ENCODE data around the gene PTK6. TPM values are rescaled to one million over a fixed set of nuclear protein-coding genes. Genes with fewer than 3 reads are reported as not detected.

Gene PTK6
- total RNA-seq, 1 donor from 2014 or later = under 0.01 TPM

DNA sequence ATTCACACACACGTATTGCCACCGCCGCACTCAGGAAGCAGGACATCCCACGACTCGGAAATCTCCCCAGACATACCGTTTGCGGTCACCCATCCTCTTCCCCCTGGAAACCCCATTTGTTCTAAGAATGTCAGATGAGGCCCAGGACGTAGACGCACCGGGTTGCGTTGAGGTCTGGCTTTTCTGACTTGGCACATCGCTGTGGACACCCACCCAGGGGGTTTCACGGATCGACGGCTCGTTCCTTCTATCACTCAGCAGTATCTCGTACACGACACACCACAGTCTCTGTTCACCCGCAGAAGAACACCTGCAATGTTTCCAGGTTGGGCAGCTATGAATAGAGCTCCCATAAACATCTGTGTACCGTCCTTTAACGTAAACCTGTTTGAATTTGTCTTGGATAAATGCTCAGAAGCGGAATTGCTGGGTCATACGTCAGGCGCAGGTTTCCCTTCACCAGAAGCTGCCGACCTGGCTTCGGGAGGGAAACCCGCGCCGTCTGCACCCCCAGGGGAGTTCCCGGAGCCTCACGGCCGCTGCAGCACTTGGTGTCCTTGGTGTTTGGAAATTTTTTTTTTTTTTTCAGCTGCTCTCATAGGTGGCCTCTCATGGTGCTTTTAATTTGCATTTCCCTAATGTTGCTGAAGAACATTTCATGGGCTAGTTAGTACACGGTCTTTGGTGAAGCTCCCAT is 29.0 kb downstream of the PTK6 start:
- no peak for DNase-seq (ENCODE audit: low read depth in 2 of 2)

DNA sequence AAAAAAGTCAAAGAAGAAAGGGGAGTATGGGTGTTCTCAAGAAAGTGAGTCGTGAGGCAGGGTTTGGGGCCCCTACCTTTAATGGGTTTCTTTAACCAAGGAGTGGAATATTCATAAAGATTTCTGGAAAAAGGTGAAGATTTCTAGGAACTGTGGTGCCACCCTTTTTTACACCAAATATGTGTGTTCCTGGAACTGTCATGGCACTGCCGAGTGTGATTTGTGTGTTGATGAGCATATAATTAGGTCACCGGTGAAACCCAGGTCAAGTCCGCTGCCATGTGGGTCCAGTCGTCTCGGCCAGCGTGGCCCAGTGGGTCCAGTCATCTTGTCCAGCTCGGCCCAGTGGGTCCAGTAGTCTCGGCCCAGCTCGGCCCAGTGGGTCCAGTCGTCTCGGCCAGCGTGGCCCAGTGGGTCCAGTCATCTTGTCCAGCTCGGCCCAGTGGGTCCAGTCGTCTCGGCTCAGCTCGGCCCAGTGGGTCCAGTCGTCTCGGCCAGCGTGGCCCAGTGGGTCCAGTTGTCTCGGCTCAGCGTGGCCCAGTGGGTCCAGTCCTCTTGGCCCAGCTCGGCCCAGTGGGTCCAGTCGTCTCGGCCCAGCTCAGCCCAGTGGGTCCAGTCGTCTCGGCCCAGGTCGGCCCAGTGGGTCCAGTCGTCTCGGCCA is 30.0 kb downstream of the PTK6 start:
- DNase-seq (ENCODE audit: low read depth in 2 of 2) = no peak

DNA sequence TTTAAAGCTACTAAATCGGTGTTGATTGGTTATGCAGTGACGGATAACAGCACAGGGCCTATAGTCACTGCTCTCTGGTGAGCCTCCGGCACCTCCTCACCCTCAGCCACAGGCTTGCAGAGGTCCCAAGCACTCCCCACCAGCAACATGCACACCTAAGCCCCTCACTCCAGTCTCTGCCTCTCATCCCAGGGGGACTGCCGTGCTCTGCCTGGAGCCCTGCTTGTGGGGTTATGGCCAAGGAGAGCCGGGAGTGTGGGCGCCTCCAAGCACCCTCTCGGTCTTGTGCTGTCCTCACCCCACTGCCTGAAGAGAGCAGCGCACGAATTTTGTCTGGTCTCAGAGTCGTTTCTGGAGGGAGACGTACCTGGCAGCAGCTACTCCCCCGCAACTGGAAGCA is 31.5 kb downstream of the PTK6 start:
- no peak for DNase-seq (ENCODE audit: low read depth in 2 of 2)

DNA sequence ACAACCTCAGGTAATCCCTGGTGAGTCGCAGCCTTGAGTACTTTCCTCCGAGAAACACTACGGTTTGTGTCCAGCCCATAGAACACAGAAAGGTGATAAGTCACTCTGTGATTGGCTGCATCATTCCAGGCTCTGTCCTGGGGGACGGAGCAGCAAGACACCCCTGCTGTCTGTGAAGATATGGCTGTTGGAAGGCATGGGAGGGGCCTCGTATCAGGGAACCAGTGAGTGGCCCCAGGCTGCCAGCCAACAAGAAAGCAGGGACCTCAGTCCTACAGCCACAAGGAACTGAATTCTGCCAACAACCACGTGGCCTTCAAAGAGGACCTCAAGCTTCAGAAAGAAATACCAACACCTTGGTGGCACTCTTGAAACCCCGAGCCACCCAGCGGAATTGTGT is 31.9 kb downstream of the PTK6 start:
- no peak for DNase-seq (ENCODE audit: low read depth in 2 of 2)

DNA sequence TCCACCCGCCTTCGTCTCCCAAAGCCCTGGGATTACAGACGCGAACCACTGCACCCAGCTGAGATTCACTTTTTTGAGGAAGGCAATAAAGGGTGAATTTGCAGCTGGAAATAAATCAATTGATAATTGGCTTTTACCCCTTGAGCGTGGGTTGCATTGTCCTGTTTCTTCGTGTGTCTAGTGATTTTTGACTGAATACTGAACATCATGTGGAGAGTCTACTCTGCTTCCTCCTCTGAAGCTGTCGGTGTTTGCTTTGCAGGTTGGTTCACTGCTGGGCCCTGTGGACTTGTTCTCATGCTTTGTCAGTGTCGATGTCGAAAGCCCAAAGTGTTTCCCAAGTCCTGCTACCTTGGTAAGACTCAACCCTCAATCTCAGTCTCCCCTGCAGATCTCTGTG is 32.5 kb downstream of the PTK6 start:
- DNase-seq (ENCODE audit: low read depth in 2 of 2) = no peak

DNA sequence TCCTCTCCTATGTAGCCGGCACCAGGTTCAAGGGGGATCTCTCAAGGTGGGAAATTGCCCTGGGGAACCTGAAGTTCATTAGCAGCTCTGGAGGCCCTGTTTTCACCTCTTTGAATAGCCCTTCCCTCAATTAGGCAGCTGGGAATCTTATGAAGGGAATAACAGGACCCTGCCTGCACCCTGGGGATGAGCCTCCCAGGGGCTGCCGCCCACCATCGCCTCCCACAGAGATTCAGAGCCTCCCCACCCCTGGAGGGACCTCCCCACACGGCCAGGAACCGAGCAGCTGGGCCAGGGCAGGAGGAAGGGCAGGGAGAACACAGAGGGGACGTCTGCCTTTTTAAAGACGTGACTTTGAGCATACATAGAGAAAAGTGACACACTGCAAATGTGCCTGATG is 33.7 kb downstream of the PTK6 start:
- DNase-seq (ENCODE audit: low read depth in 2 of 2) = no peak

DNA sequence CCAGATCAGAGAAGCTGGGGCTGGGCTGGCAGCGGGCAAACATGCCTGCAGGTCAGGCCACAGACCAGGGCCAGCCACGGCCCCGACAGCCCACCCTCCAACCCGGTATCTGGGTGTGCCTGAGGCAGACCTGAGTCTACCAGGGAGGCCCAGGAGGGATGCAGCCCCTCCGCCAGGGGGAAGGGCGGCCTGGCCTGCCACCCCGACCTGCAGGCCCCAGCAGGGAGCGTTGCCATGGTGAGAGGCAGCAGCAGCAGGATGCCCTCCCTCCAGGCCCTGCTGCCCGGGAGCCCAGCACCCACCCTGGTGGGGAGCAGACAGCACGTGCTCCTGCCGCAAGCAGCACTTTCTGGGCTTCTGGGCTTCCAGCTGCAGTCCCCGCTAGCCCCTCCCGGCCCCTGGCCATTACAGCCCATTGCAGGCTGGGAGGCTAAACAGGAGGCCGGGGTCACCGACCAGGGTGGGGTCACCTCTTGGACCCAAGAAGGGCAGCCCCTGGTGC is 34.5 kb downstream of the PTK6 start:
- no peak for DNase-seq (ENCODE audit: low read depth in 2 of 2)

DNA sequence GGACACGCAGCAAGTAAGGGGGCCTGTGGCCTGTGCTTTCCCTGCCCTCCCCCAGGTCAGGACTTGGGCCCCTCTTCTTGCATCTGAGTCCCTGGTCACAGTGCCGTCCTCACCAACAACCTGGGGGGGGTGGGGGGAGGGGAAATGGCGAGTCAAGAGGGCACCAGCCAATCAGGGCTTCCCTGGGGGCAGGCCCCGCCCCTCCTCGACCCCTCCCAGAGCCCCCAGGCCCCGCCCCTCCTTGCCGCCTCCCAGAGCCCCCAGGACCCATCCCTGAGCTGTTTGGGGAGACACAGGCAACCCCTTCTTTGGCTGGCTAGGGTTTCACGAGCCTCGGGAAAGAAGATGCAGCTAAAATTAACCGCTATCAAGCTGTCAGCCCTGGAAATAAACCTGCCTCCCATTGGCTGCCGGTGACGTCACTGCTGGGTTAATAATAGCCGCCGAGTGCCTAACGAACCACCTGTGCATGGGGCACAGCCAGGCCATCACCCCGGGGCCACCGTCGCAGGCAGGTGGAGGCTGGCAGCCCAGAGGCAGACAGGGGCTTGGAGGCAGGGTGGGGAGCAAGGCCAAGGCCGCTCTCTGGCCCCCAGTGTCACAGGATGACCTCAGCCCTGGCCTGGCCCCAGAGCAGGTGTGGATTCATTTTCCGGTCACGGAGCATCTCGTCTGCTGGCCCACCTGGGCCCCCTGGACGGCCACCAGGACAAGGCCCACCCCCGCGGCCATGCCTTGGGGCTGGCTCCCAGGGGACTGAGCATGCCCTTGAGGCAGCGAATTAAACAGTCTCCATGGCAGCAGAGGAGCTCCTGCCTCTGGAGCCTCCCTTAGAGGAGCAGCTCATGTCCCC is 35.1 kb downstream of the PTK6 start:
- DNase-seq (ENCODE audit: low read depth in 2 of 2) = peak in 1 of 2 donors; percentile 20

DNA sequence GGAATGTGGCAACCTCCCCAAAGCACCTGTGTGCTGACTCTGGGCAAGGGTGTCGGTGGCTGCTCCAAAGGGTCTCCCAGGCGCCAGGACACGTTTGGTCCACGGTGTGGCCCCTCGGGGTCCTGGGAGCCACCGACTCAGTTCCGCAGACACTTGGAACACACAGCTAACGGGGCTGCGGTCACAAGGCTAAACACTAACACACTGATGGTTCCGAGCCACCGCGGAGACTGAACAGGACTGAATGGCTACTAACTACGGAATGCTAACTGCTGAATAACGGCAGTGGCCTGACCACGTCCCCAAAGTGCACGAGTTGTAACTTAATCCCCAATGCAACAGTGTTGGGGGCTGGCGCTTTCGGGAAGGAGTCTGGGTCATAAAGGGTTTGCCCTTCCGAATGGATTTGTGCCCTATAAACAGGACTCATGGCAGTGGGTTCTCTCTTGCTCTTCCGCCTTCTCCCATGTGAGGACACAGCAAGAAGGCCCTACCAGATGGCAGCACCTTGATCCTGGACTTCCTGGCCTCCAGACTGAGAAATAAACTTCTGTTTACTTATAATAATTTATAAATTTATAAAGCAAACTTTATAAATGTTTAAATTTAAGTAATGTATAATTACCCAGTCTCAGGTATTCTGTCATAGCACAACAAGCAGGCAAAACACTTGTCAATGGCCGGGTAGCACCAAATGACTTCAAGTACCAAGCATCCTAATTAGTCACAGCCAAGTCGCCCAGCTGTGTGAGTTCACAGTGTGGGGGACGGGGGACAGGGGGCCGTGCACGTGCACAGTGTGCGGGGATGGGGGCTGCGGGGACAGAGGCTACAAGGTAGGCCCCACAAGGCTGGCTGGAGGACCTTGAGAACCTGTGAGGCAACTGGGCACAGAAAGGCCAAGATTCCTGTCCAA is 36.0 kb downstream of the PTK6 start:
- no peak for DNase-seq (ENCODE audit: low read depth in 2 of 2)

DNA sequence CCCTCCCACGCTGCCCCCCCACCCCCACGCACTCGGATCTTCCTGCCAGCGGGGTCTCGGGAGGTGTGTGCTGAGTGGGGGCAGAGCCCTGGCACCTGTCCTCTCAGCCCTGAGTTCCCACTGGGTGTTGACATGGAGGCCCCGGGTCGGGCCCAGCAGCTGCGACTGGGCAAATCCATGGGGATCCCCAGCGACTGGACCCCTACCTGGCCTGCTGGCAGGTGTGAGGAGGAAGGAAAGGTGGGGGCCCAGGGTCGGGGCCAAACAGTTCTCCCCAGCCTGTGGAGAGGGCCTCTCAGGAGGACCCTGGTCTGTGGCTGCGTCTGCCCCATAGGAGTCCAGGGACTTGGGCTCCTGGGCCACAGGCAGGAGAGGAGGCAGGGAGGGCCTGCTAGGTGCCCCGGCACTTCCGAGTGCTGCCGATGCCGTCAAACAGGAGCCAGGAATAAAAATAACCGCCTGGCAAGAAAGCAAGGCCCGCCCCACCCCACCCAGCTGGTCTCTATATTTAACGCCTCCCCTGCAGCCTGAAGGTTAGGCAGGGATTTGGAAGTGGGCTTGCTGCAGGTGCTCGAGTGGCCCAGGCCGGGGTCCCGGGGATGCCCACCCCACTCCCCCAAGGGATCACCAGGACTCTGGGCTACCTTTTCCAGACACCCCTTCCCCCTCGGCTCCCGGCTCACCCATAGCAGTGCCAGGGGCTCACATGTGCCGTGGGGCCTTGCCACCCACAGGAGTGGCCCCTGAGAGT is 36.9 kb downstream of the PTK6 start:
- DNase-seq (ENCODE audit: low read depth in 2 of 2) = no peak

DNA sequence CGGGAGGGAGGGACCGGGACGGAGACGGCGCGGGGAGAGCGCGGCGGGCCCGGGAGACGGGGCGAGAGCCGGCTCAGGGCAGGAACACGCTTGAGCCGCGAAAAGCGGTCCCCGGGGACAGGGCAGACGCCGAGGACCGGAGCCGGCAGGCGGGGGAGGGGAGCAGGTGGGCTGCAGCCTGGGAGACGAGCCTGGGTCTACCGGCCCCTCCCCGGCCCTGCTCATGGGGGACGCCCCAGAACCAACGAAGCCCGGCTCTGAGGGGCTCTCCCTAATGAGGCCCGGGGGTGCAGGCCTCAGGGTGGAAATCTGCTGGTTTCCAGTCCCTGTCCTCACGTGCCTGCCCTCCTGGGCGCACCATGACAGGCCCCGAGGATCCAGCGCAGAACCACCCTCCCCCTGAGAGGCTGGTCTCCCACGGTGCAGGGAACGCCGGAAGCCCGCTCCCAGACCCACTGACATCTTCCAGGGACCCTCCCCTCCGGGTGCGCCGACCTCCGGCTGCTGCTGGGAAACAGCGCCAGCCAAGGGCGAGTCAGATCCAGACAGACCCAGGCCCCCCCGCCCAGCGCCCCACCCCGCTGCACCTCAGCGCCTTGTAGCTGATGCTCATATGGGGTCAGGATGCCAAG is 37.7 kb downstream of the PTK6 start:
- no peak for DNase-seq (ENCODE audit: low read depth in 2 of 2)

DNA sequence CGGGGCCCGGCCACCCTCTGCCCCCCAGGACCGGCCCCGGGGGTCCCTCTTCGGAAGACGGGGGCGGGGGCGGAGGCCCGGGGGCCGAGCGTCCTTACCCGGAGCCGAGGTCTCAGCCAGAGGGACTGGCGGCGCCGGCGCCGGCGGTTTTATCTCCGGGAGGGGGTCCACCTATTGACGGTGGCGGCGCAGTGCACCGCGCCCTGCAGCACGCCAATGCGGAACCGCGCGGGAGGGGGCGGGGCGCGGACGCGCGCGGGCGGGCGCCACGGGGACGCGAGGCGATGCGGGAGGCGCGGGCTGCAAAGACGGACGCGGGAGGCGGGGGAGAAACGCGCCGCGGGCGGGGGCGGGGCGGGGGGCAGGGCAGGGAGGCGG is 38.2 kb downstream of the PTK6 start, which contains the start of gene EEF1A2:
Gene EEF1A2 (minus strand): TSS at position 124 of the 378 bp plus-strand sequence. CDS start 1,320 bp downstream, outside the sequence.
- peak in 1 of 2 donors; percentile 30 for DNase-seq (ENCODE audit: low read depth in 2 of 2)

DNA sequence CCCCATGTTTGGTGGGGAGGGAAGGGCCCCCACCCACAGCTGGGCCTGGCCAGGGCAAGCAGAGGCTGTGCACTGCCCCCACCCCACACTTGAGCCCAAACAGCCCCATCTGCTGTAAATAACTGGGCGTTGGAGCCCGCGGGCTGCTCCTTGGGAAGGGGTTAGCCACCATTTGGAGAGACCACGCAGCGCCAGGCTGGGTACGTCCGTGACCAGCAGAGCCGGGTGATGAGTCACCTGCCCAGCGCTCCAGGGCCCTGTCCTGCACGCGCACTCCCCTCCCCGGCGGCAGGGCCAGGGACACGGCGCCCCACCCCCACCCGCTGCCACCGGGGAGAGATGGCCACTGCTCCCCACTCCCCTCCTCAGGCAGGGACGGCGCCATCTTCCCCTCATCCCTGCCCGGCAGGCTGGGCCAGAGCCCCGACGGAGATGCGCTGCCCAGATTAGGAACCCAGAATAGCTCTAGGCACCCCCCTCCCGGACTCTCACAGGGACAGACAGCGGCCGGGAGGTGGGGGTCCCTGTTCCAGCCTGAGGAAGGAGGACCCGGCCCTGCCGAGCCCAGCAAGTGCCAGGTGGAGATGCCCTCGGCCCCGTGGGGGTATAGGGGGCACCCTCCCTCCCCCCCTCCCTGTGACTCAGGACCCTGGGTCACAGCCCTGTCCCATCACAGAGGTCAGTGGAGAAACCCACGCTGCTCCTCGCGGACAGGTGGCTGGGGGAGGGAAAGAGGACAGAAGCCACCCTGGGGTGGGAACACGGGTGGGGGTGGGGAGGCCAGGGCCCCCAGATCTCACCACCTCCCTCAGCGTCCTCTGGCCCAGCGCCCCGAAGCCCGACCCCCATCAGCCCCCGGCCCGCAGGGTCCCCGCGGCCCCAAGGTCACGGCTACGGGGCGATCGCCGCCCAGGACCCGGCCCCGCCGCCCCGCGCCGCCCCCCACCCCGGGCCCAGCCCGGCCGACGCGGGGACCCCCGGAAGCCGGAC is 38.9 kb downstream of the PTK6 start:
- DNase-seq (ENCODE audit: low read depth in 2 of 2) = peak in 1 of 2 donors; percentile 48

DNA sequence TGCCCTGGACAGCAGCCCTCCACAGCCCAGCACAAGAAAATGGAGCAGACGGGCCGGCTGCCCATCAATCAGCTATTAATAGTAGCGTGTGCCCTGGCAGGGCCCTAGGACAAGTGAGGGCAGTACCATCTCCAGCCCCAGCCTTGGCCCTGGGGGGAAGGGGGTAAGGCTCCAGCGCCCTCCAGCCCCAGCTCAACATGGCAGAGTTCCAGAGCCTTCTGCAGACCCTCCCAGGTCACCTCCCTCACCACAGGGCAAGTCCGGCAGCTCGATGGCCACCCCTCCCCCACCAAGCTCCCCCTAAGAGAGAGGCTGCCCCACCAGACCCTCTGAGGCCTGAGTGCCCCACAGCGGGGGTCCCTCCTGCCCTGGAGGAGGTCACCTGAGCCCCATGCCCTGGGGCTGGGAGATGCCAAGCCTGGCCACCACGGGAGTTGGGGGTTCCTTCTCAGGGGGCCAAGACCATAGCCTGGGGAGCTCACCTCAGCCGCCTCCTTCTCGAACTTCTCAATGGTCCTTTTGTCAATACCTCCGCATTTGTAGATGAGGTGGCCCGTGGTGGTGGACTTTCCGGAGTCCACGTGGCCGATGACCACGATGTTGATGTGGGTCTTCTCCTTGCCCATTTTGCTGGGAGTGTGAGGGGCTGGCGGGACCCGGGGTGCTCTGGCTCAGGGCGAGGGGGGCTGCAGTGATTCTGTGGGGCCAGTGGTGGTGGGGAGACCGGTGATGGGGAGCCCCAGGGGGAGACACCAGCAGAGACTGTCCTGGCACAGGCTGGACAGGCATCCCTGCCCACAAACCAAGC is 39.8 kb downstream of the PTK6 start:
- DNase-seq (ENCODE audit: low read depth in 2 of 2) = no peak

DNA sequence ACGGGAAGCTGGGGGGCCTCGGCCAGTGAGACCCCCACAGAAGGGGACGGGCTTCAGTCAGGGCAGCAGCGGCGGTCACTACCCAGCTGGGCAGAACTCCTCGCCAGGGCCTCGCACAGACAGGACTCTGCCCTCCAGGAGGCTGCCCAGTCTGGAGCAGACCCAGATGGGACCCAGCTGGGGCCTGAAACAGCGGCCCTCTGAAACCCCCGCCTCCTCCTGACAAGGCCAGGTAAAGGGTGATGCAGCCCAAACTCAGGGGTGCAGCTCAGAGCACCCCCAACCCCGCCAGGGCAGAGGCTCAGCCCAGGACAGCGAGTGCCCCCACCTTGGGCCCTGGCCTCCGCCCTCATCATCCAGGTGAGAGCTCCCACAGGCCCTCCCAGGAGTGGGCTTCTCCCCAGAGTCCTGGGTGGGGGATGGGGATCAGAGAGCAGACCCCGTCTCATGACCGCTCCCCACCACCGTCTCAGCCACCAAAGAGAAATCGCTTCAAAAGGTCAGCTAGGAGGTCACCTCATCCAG is 40.5 kb downstream of the PTK6 start:
- no peak for DNase-seq (ENCODE audit: low read depth in 2 of 2)

DNA sequence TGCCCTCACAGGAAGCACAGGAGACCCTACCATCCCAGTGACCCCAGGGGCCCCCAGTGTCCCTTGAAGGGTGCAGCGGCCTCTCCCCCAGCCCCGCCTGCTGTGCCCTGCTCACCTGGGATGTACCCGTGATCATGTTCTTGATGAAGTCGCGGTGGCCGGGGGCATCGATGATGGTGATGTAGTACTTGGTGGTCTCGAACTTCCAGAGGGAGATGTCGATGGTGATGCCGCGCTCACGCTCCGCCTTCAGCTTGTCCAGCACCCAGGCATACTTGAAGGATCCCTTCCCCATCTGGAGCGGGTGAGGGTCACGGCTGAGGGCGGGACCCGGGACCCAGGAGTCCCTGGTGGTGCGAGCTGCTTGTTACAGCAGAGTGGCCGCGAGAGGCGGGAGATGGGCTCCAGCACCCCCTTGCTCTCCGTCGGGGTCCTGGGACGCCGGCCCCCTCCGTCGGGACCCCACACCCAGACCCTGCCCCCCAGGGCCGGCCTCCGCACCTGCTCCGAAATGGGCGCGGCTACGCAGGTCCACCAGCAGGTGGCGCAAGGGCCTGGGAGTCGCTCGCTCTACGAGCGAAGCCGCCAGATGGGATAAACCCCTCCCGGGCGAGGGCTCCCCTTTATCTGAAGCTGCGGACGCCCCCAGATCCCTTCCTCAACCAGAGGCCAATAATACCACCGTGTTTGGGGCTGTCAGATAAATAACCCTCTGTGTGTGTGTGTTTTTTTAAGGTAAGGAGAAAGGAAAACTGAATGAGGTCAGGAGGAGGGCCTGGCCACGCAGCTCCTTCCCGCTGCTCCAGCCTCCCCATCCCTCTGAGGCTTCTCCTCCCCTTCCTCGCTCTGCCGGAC is 41.2 kb downstream of the PTK6 start:
- DNase-seq (ENCODE audit: low read depth in 2 of 2) = peak in 1 of 2 donors; percentile 52
